ES-I3 (cell line): ENCODE data around the gene ENPP7.

Experiments used
- H3K36me3 ChIP-seq: 2 replicates; pipeline ENCODE4 v1.6.1; 2013; ENCODE audit warnings: mild to moderate bottlenecking, low read length, control low read depth, moderate library complexity; ENCODE audit not compliant: insufficient read depth
- H3K4me1 ChIP-seq: 2 replicates; pipeline ENCODE4 v1.6.1; 2013; ENCODE audit warnings: mild to moderate bottlenecking, control low read depth, low read length; ENCODE audit not compliant: insufficient read depth
- H3K9ac ChIP-seq: 2 replicates; pipeline ENCODE4 v1.6.1; 2013; ENCODE audit warnings: low read depth, mild to moderate bottlenecking, low read length, moderate library complexity
- H3K9me3 ChIP-seq: 2 replicates; pipeline ENCODE4 v1.6.1; 2013; ENCODE audit warnings: mild to moderate bottlenecking, low read length, moderate library complexity; ENCODE audit not compliant: control insufficient read depth, insufficient read depth

Gene ENPP7

GRCh38 chr17:79730769-79731483 lies at the start of gene ENPP7:
TSS of gene ENPP7 (plus strand) at chr17:79730943. CDS start at chr17:79731140, 197 bp downstream.
- Histone ChIP-seq H3K4me1 (no peaks in the 10 kb centered on the region; the same call in 1 of the 2 replicates), H3K9ac (no peak within 1 kb of the TSS), H3K9me3 (no peaks in the 10 kb centered on the region), H3K36me3 (no peaks in the 10 kb centered on the region)

GRCh38 chr17:79681101-79681621 lies 49.6 kb upstream of the ENPP7 start:
- Histone ChIP-seq H3K9ac (no peak overlapping the region), H3K9me3 (no peaks in the 10 kb centered on the region), H3K36me3 (no peaks in the 10 kb centered on the region), H3K4me1 (no peaks in the 10 kb centered on the region)

- H3K4me1 ChIP-seq: no peaks in the 10 kb centered on the region
- no peaks in the 10 kb centered on the region for H3K9me3 ChIP-seq
- H3K36me3 ChIP-seq: no peaks in the 10 kb centered on the region
- no peak overlapping the region for H3K9ac ChIP-seq
These were observed 49.0 kb upstream of the ENPP7 start for GRCh38 chr17:79681628-79682261.

- Histone ChIP-seq H3K36me3 (no peaks in the 10 kb centered on the region), H3K9me3 (no peaks in the 10 kb centered on the region), H3K4me1 (no peaks in the 10 kb centered on the region), H3K9ac (no peak overlapping the region)
These were observed 47.4 kb upstream of the ENPP7 start for GRCh38 chr17:79683365-79683764.

- H3K4me1 ChIP-seq: no peaks in the 10 kb centered on the region
- H3K9me3 ChIP-seq: no peaks in the 10 kb centered on the region
- H3K36me3 ChIP-seq: no peaks in the 10 kb centered on the region
- no peak overlapping the region for H3K9ac ChIP-seq
These were observed 46.4 kb upstream of the ENPP7 start for GRCh38 chr17:79684132-79684985.

- Histone ChIP-seq H3K36me3 (no peaks in the 10 kb centered on the region), H3K9me3 (no peaks in the 10 kb centered on the region), H3K9ac (no peak overlapping the region), H3K4me1 (no peaks in the 10 kb centered on the region)
These were observed 45.6 kb upstream of the ENPP7 start for GRCh38 chr17:79685121-79685520.

GRCh38 chr17:79686476-79686875 lies 44.3 kb upstream of the ENPP7 start:
- no peaks in the 10 kb centered on the region for H3K9me3 ChIP-seq
- H3K4me1 ChIP-seq: peaks cover under 1% of the 10 kb centered on the region; the same call in 1 of the 2 replicates
- H3K9ac ChIP-seq: no peak overlapping the region
- no peaks in the 10 kb centered on the region for H3K36me3 ChIP-seq

GRCh38 chr17:79690466-79690865 lies 40.3 kb upstream of the ENPP7 start:
- Histone ChIP-seq H3K9me3 (no peaks in the 10 kb centered on the region), H3K9ac (no peak overlapping the region), H3K4me1 (peaks cover 11% of the 10 kb centered on the region), H3K36me3 (no peaks in the 10 kb centered on the region)

GRCh38 chr17:79690988-79691836 lies 39.5 kb upstream of the ENPP7 start:
- Histone ChIP-seq H3K9ac (no peak overlapping the region), H3K36me3 (no peaks in the 10 kb centered on the region), H3K4me1 (peaks cover 11% of the 10 kb centered on the region), H3K9me3 (no peaks in the 10 kb centered on the region)

- peaks cover 11% of the 10 kb centered on the region for H3K4me1 ChIP-seq
- no peak overlapping the region for H3K9ac ChIP-seq
- H3K36me3 ChIP-seq: no peaks in the 10 kb centered on the region
- no peaks in the 10 kb centered on the region for H3K9me3 ChIP-seq
These were observed 38.8 kb upstream of the ENPP7 start for GRCh38 chr17:79691931-79692330.

GRCh38 chr17:79693419-79693818 lies 37.3 kb upstream of the ENPP7 start:
- H3K9me3 ChIP-seq: no peaks in the 10 kb centered on the region
- H3K9ac ChIP-seq: no peak overlapping the region
- H3K36me3 ChIP-seq: no peaks in the 10 kb centered on the region

GRCh38 chr17:79695293-79695790 lies 35.4 kb upstream of the ENPP7 start:
- H3K9me3 ChIP-seq: no peaks in the 10 kb centered on the region
- peaks cover 11% of the 10 kb centered on the region for H3K4me1 ChIP-seq
- no peaks in the 10 kb centered on the region for H3K36me3 ChIP-seq
- H3K9ac ChIP-seq: no peak overlapping the region

More at GRCh38 chr17:79693419-79693818, 37.3 kb upstream of the ENPP7 start:
- peaks cover 11% of the 10 kb centered on the region for H3K4me1 ChIP-seq

- Histone ChIP-seq H3K9ac (no peak overlapping the region), H3K36me3 (no peaks in the 10 kb centered on the region), H3K9me3 (no peaks in the 10 kb centered on the region), H3K4me1 (peaks cover 11% of the 10 kb centered on the region)
These were observed 34.7 kb upstream of the ENPP7 start for GRCh38 chr17:79695797-79696609.
